MCF 10A (cell line): ENCODE data around the gene PPM1A. TPM values are rescaled to one million over a fixed set of nuclear protein-coding genes. Genes with fewer than 3 reads are reported as not detected.

Source experiments
- BruUV-seq: library from RNA; stranded (reverse); fragments of 400-500 nt; replicated peaks from 2 replicates; lab custom pipeline; 2021; lab: Mats Ljungman, UMichigan
- CTCF ChIA-PET: fragments of 300-600 bp; sonication (Branson Sonifier 250); formaldehyde crosslinking; extraction: SDS; loops from one replicate; lab custom pipeline; 2021; ENCODE audit warnings: antibody characterized with exemption, inconsistent platforms; lab: Yijun Ruan, JAX
- POLR2A ChIA-PET: fragments of 300-600, 350-650 bp; sonication (Branson Sonifier 250); formaldehyde crosslinking; extraction: SDS; loops from one replicate; lab custom pipeline; 2020; ENCODE audit warnings: antibody characterized with exemption, inconsistent platforms; lab: Yijun Ruan, JAX
- DNase-seq: peaks from one replicate; pipeline ENCODE4 v3.0.0-alpha.2; 2018; ENCODE audit not compliant: unreplicated experiment
- H3K27ac Mint-ChIP-seq: one replicate; pipeline ENCODE4 v1.8.0; 2022; ENCODE audit warnings: mild to moderate bottlenecking, low read depth, mixed read lengths; ENCODE audit not compliant: unreplicated experiment
- H3K27me3 Mint-ChIP-seq: one replicate; pipeline ENCODE4 v1.8.0; 2022; ENCODE audit warnings: mixed read lengths; ENCODE audit not compliant: insufficient read depth, unreplicated experiment
- H3K36me3 Mint-ChIP-seq: one replicate; pipeline ENCODE4 v1.8.0; 2022; ENCODE audit warnings: mild to moderate bottlenecking, moderate library complexity, mixed read lengths; ENCODE audit not compliant: insufficient read depth, unreplicated experiment
- H3K4me1 Mint-ChIP-seq: one replicate; pipeline ENCODE4 v1.8.0; 2022; ENCODE audit warnings: mixed read lengths; ENCODE audit not compliant: insufficient read depth, unreplicated experiment
- H3K4me3 Mint-ChIP-seq: one replicate; pipeline ENCODE4 v1.8.0; 2022; ENCODE audit warnings: mild to moderate bottlenecking, moderate library complexity, mixed read lengths; ENCODE audit not compliant: unreplicated experiment
- H3K9me3 Mint-ChIP-seq: one replicate; pipeline ENCODE4 v1.8.0; 2022; ENCODE audit warnings: mixed read lengths; ENCODE audit not compliant: unreplicated experiment
- CTCF ChIP-seq: fragments of 200-600 bp; IDR thresholded peaks from one replicate; pipeline ENCODE4 v1.8.0; 2022; ENCODE audit warnings: antibody characterized with exemption, mild to moderate bottlenecking; ENCODE audit not compliant: unreplicated experiment
- intact Hi-C: fragments of 100-400 bp; cut with micrococcal nuclease; formaldehyde crosslinking; loops from 2 replicates; pipeline ENCODE4 v1.14.1; 2022
- total RNA-seq: library from RNA; stranded (reverse); gene quantifications from 2 replicates; pipeline ENCODE4 v1.2.3, GENCODE V29; 2022

The PPM1A gene
- total RNA-seq, 1 experiment from 2014 or later = 50.4 TPM

DNA sequence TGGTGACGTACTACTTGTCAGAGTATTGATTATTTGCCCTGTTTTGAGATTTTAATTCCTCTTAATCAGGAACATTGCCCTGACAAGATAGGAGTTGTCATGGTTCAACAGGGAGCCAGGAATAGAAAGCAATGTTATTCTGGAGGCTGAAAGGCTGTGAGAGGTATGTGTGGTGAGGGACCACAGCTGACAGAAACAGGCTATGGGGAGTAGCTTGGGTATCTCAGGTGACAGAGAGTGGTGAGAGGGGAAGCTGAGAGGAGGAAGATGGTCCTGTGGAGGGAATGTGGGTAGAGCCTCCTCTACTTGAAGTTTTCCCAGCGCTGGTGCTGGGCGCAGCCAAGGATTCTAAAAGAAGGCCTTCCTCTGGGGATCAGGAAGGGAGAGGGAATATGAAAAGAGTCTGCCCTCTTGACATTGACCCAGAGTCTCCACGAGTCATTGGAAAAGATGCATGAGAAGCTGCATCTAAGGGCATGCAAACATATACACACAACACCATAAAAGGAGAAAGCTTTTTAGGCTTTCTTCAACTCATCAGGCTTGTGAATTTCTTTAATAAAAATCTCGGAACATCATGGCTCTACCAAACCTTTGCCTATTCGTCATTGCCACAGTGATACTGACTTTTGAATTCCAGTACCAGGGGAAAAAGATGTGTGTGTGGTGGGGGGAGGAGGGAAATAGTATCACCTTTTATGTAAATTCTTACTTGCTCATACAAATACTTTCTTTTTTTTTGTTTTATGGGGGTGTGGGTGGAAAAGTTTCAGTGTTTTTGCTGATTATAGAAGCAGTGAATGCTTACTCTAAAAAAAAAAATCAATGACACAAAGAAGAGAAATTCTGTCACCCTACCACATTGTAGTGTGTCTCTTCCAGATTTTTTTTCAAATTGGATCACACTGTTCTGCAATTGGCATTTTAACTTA, 43.9 kb upstream of the PPM1A start:
- DNase-seq = no peak
- ChIA-PET CTCF (interaction anchor here (0.6 kb wide), 1 partner anchor 1942 kb away, joined by 4 read pairs; no protein-coding TSS in a partner anchor), POLR2A (interaction anchor here (0.6 kb wide), 1 partner anchor 995 kb away, joined by 3 read pairs; no protein-coding TSS in a partner anchor)
- BruUV-seq = no TSS peak
- no peaks in the 10 kb centered on the region for H3K27me3 Mint-ChIP-seq
- peaks cover under 1% of the 10 kb centered on the region for H3K9me3 Mint-ChIP-seq
- no peaks in the 10 kb centered on the region for H3K4me1 Mint-ChIP-seq
- no peak overlapping the region for H3K27ac Mint-ChIP-seq
- H3K4me3 Mint-ChIP-seq = no peak overlapping the region
- intact Hi-C loops = no loop called here
- no peak for TF ChIP-seq CTCF
- H3K36me3 Mint-ChIP-seq = no peaks in the 10 kb centered on the region

GRCh38 chr14:60206249-60206670, 42.8 kb upstream of the PPM1A start:
- DNase-seq = no peak
- Mint-ChIP-seq H3K4me3 (no peak overlapping the region), H3K9me3 (no peaks in the 10 kb centered on the region), H3K27me3 (no peaks in the 10 kb centered on the region), H3K27ac (no peak overlapping the region), H3K36me3 (no peaks in the 10 kb centered on the region), H3K4me1 (no peaks in the 10 kb centered on the region)
- CTCF ChIA-PET = no interaction called here
- intact Hi-C loops = no loop called here
- no TSS peak for BruUV-seq
- TF ChIP-seq CTCF = no peak
- POLR2A ChIA-PET = interaction anchor here (0.6 kb wide), 1 partner anchor 99 kb away, joined by 4 read pairs; no protein-coding TSS in a partner anchor

- intact Hi-C loops = no loop called here
These were observed 42.0 kb upstream of the PPM1A start for GRCh38 chr14:60206837-60207533.

More at GRCh38 chr14:60206837-60207533, 42.0 kb upstream of the PPM1A start:
- Mint-ChIP-seq H3K4me3 (no peak overlapping the region), H3K9me3 (no peaks in the 10 kb centered on the region), H3K4me1 (no peaks in the 10 kb centered on the region), H3K27me3 (no peaks in the 10 kb centered on the region), H3K36me3 (no peaks in the 10 kb centered on the region), H3K27ac (no peak overlapping the region)
- peak; percentile 18 for DNase-seq
- ChIA-PET POLR2A (interaction anchor here (0.7 kb wide), 1 partner anchor 8 kb away, joined by 3 read pairs; no protein-coding TSS in a partner anchor), CTCF (interaction anchor here (0.6 to 1.9 kb wide), 2 partner anchors 21 to 243 kb away, joined by 3 to 5 read pairs; no protein-coding TSS in a partner anchor)
- no peak for TF ChIP-seq CTCF
- no TSS peak for BruUV-seq
